HEK293 (cell line): ENCODE measurements around the gene ACKR4.

ENCODE experiments used
- GLI2 ChIP-seq: fragments of 450-650 bp; formaldehyde crosslinking; IDR thresholded peaks from 2 replicates; pipeline ENCODE4; 2017; ENCODE audit warnings: missing biosample characterization, missing genetic modification characterization, low read depth, borderline replicate concordance
- KLF16 ChIP-seq: fragments of 450-650 bp; formaldehyde crosslinking; IDR thresholded peaks from 2 replicates; pipeline ENCODE4 v1.5.1; 2017; ENCODE audit warnings: missing biosample characterization, missing genetic modification characterization
- ZBTB20 ChIP-seq: fragments of 450-650 bp; formaldehyde crosslinking; IDR thresholded peaks from 2 replicates; pipeline ENCODE4 v1.5.1; 2016; ENCODE audit warnings: missing biosample characterization, missing genetic modification characterization
- ZBTB48 ChIP-seq: fragments of 450-650 bp; formaldehyde crosslinking; IDR thresholded peaks from 2 replicates; pipeline ENCODE4 v1.5.1; 2016; ENCODE audit warnings: missing biosample characterization, missing genetic modification characterization
- ZNF140 ChIP-seq: fragments of 450-650 bp; formaldehyde crosslinking; IDR thresholded peaks from 2 replicates; pipeline ENCODE4 v1.5.1; 2016; ENCODE audit warnings: missing biosample characterization, missing genetic modification characterization
- ZNF416 ChIP-seq: fragments of 450-650 bp; formaldehyde crosslinking; IDR thresholded peaks from 2 replicates; pipeline ENCODE4 v1.5.1; 2016; ENCODE audit warnings: missing biosample characterization, missing genetic modification characterization
- ZNF423 ChIP-seq: fragments of 450-650 bp; formaldehyde crosslinking; IDR thresholded peaks from 2 replicates; pipeline ENCODE4 v1.5.1; 2016; ENCODE audit warnings: missing biosample characterization, missing genetic modification characterization
- TF ChIP-seq, protein P1 (sequence below): fragments of 450-650 bp; formaldehyde crosslinking; IDR thresholded peaks from 2 replicates; pipeline ENCODE4 v1.5.1; 2016; ENCODE audit warnings: missing biosample characterization, missing genetic modification characterization
- TF ChIP-seq, protein P2 (sequence below): fragments of 450-650 bp; formaldehyde crosslinking; IDR thresholded peaks from 2 replicates; pipeline ENCODE4 v1.5.1; 2016; ENCODE audit warnings: missing biosample characterization, missing genetic modification characterization
- TF ChIP-seq, protein P3 (sequence below): fragments of 450-650 bp; formaldehyde crosslinking; IDR thresholded peaks from 2 replicates; pipeline ENCODE4 v1.5.1; 2016; ENCODE audit warnings: missing biosample characterization, missing genetic modification characterization
- TF ChIP-seq, protein P4 (sequence below): fragments of 450-650 bp; formaldehyde crosslinking; IDR thresholded peaks from 2 replicates; pipeline ENCODE4 v1.5.1; 2017; ENCODE audit warnings: missing biosample characterization, missing genetic modification characterization
- TF ChIP-seq, protein P5 (sequence below): fragments of 450-650 bp; formaldehyde crosslinking; IDR thresholded peaks from 2 replicates; pipeline ENCODE4 v1.5.1; 2016; ENCODE audit warnings: missing biosample characterization, missing genetic modification characterization

DNA sequence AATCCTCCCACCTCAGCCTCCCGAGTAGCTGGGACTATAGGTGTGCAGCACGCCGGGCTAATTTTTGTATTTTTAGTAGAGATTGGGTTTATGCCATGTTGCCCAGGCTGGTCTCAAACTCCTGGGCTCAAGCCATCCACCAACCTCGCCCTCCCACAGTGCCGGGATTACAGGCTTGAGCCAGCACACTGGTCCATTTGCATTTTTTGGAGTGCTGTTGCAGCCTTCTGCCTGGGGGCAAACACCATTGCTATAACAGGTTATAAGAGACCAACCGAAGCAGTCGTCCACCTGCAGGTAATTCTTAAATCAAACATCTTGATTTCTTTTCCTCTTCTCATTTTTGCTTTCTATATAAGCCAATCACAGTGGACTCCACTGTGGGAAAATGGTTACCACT lies 27.7 kb downstream of the ACKR4 start:
- TF ChIP-seq, protein P1, sequence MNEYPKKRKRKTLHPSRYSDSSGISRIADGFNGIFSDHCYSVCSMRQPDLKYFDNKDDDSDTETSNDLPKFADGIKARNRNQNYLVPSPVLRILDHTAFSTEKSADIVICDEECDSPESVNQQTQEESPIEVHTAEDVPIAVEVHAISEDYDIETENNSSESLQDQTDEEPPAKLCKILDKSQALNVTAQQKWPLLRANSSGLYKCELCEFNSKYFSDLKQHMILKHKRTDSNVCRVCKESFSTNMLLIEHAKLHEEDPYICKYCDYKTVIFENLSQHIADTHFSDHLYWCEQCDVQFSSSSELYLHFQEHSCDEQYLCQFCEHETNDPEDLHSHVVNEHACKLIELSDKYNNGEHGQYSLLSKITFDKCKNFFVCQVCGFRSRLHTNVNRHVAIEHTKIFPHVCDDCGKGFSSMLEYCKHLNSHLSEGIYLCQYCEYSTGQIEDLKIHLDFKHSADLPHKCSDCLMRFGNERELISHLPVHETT (tag by site-specific recombination), result no peak
- TF ChIP-seq ZBTB48 (tag by site-specific recombination), result no peak
- TF ChIP-seq ZNF416 (tag by site-specific recombination), result no peak
- TF ChIP-seq ZNF140 (tag by site-specific recombination), result no peak
- TF ChIP-seq GLI2, result no peak
- no peak for TF ChIP-seq ZBTB20 (tag by site-specific recombination)
- TF ChIP-seq, protein P2, sequence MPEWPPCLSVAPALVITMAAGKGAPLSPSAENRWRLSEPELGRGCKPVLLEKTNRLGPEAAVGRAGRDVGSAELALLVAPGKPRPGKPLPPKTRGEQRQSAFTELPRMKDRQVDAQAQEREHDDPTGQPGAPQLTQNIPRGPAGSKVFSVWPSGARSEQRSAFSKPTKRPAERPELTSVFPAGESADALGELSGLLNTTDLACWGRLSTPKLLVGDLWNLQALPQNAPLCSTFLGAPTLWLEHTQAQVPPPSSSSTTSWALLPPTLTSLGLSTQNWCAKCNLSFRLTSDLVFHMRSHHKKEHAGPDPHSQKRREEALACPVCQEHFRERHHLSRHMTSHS (tag by site-specific recombination), result no peak
- TF ChIP-seq ZNF423 (tag by site-specific recombination), result no peak
- TF ChIP-seq, protein P3, sequence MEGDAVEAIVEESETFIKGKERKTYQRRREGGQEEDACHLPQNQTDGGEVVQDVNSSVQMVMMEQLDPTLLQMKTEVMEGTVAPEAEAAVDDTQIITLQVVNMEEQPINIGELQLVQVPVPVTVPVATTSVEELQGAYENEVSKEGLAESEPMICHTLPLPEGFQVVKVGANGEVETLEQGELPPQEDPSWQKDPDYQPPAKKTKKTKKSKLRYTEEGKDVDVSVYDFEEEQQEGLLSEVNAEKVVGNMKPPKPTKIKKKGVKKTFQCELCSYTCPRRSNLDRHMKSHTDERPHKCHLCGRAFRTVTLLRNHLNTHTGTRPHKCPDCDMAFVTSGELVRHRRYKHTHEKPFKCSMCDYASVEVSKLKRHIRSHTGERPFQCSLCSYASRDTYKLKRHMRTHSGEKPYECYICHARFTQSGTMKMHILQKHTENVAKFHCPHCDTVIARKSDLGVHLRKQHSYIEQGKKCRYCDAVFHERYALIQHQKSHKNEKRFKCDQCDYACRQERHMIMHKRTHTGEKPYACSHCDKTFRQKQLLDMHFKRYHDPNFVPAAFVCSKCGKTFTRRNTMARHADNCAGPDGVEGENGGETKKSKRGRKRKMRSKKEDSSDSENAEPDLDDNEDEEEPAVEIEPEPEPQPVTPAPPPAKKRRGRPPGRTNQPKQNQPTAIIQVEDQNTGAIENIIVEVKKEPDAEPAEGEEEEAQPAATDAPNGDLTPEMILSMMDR (tag by site-specific recombination), result no peak
- TF ChIP-seq KLF16 (tag by site-specific recombination), result no peak
- TF ChIP-seq, protein P4, sequence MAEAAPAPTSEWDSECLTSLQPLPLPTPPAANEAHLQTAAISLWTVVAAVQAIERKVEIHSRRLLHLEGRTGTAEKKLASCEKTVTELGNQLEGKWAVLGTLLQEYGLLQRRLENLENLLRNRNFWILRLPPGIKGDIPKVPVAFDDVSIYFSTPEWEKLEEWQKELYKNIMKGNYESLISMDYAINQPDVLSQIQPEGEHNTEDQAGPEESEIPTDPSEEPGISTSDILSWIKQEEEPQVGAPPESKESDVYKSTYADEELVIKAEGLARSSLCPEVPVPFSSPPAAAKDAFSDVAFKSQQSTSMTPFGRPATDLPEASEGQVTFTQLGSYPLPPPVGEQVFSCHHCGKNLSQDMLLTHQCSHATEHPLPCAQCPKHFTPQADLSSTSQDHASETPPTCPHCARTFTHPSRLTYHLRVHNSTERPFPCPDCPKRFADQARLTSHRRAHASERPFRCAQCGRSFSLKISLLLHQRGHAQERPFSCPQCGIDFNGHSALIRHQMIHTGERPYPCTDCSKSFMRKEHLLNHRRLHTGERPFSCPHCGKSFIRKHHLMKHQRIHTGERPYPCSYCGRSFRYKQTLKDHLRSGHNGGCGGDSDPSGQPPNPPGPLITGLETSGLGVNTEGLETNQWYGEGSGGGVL (tag by site-specific recombination), result no peak
- TF ChIP-seq, protein P5, sequence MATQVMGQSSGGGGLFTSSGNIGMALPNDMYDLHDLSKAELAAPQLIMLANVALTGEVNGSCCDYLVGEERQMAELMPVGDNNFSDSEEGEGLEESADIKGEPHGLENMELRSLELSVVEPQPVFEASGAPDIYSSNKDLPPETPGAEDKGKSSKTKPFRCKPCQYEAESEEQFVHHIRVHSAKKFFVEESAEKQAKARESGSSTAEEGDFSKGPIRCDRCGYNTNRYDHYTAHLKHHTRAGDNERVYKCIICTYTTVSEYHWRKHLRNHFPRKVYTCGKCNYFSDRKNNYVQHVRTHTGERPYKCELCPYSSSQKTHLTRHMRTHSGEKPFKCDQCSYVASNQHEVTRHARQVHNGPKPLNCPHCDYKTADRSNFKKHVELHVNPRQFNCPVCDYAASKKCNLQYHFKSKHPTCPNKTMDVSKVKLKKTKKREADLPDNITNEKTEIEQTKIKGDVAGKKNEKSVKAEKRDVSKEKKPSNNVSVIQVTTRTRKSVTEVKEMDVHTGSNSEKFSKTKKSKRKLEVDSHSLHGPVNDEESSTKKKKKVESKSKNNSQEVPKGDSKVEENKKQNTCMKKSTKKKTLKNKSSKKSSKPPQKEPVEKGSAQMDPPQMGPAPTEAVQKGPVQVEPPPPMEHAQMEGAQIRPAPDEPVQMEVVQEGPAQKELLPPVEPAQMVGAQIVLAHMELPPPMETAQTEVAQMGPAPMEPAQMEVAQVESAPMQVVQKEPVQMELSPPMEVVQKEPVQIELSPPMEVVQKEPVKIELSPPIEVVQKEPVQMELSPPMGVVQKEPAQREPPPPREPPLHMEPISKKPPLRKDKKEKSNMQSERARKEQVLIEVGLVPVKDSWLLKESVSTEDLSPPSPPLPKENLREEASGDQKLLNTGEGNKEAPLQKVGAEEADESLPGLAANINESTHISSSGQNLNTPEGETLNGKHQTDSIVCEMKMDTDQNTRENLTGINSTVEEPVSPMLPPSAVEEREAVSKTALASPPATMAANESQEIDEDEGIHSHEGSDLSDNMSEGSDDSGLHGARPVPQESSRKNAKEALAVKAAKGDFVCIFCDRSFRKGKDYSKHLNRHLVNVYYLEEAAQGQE (tag by site-specific recombination), result no peak
